ENCODE data around the gene HS3ST5.
"Not testable (repeated sequence)": the region's sequence is repeated elsewhere in the genome, so short reads cannot be mapped to it uniquely, and the experiment has no call there.

HS3ST5 gene

DNA sequence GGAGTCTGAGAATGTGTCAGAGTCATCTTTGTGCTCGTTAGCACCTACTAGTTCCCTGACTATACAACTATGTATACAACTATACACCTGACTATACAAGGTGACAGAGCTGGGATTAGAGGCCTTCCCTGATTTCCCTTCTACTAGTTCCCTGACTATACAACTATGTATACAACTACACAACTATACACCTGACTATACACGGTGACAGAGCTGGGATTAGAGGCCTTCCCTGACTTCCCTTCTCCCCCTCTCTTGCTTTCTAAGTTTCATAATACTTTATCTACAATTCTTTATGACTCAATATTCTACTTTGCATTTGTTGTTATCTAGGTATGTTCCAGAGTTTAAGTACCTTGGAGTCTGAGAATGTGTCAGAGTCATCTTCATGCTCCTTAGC, 68.0 kb downstream of the HS3ST5 start:
- DNase-seq = no peak

DNA sequence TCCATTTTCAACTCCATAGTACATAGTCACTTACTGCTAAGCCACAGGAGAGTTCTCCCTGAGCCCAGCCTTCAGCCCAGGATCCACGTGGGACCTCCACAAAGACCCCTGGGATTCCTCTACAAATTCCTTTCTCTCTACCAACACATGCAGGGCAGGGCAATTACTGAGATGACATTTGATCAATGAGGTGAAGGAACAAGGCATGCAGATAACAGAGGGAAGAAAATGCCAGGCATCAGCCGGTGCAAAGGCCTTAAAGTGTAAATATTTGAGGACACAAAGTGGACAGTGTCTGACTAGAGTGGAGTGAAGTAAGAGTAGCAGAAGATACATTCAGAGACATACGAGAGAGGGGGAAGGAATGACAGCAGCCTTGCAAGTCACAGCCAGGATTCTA, 70.2 kb downstream of the HS3ST5 start:
- DNase-seq = no peak

DNA sequence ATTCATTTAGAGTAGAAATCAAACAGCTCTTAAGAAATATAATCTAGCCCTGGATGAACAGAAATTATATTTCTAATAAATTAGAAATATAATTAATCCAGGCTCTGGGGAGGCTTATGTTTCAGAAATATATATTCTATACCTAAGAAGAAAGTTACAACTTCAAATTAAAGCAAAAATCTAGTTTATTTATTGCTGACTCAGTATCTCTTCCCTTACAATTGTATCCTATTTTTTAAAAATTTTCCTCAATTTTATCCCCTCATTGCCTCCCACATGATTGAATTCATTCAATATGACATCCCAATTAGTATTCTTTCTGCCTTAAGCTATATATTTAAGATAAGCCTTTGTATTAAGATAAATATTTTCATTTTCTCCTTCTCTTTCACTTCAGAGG, 71.4 kb downstream of the HS3ST5 start:
- no peak for DNase-seq

DNA sequence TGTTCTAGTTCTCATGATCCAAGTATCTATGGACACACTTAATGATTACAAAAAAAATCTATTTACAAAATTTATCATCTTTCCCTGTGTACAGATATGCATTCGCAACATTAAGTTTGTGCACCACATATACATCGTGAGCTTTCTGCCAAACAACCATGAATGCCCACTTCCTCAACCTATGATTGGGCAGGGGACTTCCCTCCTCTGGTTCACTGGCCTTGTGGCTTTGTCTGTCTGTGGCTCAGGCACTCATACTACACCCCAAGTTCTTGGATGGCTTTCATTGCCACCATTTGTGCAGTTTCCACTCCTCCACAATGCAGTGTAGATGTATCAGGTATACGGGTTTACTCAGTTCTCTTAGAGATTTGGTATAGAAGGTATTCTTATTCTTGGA, 74.9 kb downstream of the HS3ST5 start:
- DNase-seq = no peak

DNA sequence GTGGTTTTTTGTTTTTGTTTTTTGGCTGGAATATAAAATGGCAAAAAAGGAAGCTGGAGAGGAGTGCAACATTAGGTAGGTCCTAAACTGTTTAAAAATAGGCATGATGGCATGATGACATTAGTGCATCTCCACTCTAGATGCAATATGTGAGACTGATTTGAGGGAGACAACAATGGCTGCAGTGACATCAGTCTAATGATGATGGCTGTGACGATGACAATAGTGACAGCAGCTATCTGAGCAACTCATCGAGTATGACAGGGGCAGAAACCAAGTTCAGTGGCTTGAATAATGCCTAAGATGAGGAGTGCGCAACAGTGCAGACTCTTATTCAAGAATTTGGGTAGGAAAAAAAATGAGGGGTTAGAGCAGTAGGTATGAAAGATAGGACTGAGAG, 82.0 kb downstream of the HS3ST5 start:
- no peak for DNase-seq

DNA sequence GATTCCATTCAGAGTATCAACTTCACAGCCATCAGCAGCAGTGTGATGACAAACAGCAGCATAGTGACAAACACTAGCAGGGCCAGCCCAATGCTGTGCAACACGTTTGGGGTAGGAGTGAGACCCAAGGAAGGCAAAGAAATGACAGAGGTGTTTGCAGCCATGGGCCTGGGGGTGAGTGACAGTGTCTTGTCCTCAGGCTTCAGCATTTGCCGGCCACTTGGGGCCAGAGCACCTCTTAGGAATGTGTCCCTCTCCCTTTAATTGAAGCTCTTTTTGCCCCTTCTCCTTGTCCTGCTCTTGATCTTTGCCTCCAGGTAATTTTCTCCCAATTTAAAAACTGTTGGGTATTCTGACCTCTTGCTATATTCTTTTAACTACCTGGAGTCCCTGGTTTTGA, 84.4 kb downstream of the HS3ST5 start:
- DNase-seq = no peak

DNA sequence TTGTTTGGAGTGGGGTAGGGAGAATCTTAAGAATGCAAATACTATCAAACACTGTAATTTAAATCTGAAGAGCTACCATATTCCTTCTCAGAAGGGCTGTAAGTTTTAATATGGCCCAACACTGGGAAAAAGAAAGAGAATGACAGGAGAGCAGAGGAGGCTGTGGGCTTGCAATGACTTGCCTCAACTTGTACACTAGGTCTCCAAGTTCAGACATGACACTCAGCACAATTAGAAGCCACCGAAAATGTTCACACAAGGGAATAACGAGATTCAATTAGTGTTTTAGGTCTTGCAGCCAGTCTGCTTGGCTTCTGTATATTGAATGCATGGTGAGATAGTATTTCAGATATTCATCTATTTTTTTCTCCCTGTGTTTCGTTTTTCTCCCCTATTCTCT, 89.4 kb downstream of the HS3ST5 start:
- DNase-seq = no peak

DNA sequence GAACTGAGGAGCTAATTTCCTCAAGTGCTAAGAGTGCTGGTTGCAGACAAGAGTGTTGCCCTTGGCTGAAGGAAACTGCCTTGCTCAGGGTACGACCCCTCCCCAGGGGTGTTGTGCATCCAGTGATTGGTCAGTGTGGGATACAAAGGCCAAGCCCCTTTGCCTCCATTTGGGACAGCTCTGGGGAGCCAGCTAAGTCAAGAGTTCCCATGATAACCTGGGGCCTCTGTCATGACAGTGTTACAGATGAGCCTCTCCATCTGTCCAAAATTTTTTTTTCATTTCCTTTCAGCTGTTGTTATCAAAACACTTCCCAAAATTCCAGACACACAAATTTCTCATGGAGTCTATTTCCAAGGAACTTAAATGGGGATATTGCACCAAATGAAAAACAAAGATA, 93.3 kb downstream of the HS3ST5 start:
- no peak for DNase-seq

DNA sequence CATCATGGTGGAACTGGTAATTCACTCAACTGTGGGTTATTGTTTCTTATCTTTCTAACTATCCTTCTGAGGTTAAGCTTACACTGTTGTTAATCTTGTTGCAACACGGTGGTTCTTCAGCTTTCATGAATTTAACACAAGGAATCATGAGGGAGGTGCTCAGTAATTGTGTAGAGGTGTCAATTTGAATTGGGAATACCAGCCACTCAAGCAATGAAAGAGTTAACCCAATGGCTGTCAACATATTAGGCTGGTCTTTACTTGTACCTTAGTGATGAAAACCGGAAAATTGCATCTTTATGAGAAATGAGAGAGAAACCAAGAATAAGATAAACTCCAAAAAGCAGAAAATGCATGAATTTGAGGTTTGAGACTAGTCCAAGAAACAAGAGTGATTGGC, 95.7 kb downstream of the HS3ST5 start:
- DNase-seq = no peak

DNA sequence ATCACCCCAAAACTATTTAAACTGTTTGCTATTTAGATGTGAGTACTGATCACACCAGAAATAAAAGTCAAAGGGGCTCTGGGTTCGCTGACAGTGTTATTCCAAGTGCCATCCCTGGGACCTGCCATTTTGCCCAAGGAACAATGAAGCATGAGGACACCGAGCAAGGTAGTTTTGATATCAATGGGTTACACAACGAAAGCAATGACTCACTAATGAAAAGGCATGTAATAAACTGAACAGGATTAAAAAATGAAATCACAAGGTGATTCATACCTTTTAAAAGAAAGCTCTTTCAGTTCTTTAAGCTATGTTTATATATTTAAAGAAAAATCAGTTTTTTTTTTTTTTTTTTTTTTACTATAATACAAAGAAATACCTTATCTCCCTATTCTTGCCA, 102.0 kb downstream of the HS3ST5 start:
- no peak for DNase-seq

DNA sequence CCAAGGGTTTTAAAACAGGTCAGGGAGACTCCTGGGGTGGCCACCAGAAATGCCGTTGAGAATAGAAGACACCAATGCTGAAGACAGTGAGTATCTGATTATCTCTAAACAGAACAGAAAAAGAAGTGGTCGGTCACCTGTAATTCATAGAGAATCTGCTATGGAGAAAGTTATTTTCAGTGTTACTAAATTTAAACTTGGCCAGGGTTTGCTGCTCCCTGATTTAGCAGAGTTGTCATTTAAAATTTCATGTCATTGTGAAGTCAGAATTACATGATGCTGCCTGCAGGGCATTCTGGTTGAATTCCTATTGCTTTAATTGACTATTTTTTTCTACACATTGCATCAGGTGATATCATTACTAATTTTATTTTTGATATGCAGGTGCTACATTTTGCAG, 114.1 kb downstream of the HS3ST5 start:
- DNase-seq = no peak

DNA sequence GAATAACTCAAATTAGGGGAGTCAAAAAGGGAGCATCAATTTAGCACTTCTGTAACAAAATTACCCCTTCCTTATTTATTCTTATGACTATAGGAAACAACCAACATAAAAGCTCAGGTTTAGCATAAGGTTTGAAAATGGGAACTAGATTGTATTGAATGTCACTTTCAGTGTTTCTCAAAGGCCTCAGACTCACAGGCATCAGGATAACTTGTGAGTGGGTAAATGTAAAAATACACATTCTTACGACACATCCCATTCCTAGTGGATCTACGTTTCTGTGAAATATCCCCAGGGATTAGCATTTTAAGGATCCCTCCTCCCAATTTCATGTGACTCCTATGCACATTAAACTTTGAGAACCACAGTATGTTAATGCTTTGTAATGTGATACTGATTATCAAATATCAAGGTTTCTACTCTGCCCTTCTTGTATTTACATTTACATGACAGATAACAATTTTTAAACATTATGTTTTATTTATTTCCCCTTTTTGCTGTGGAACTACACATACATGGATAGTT, 114.8 kb downstream of the HS3ST5 start:
- no peak for DNase-seq

DNA sequence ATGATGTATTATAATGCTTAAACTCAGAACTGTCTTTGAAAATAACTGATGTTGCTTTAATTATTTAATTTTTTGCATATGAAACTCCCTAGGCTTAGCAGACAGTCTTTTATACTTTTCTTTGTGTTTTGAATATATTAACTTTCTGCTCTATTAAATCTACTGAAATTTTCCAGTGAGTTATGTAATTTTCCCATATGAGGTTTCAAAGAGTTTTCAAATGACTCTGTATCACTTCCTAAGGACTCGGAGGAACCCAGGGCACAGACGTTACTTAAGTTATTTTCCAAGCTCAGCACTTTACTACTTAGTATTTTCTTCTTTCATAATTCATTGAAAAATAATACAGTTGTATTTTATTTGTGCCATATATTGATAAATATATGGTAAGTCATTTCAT, 122.6 kb downstream of the HS3ST5 start:
- no peak for DNase-seq

DNA sequence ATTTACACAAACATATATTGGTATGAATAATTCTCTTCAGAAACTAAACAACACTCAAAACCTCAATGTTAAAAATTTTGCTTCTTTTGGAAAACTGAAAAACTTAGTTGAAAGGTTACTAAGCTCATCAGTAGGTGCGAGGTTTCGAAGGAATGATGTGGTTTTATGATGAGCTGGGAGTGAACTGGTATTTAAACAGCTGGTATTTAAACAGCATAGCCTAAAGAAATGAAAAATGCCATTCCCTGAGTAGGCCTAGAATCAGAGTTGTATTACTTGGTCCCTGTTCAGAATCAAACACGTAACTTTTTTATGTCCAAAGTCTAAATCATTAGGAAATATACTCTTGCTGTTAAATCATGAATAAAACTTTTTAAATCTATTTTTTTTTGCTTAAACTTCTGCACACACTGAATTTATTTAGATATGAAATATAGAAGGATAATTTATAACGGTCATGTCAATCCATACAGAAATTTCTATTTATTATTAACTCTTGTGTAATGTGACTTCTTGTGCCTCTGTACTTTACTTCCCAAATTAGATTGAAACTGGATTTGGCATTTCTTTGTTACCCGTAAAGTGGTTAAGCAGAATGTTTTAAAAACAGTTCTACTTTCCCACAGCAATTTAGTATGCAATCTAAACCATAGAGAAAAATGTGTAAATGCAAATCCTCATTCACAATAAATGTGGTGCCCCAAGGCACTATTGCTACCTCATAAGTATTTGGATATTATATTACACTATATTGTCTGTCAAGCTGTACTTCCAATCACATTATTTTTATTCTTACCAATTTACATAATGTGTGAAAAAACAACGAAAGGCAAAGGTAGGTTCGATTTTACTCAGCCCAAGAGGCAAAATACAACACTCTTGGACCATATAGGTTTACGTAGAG, 124.1 kb downstream of the HS3ST5 start:
- no peak for DNase-seq

DNA sequence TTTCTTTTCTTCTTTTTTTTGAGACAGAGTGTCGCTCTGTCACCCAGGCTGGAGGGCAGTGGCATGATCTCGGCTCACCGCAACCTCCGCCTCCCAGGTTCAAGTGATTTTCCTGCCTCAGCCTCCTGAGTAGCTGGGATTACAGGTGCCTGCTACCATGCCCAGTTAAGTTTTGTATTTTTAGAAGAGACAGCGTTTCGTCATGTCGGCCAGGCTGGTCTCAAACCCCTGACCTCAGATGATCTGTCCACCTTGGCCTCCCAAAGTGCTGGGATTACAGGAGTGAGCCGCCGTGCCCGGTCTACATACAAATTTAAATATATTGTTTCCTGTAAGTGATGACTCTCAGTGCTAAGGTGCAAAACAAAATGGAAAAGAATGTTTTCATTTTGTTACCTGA, 124.8 kb downstream of the HS3ST5 start:
- not testable (repeated sequence) for DNase-seq

DNA sequence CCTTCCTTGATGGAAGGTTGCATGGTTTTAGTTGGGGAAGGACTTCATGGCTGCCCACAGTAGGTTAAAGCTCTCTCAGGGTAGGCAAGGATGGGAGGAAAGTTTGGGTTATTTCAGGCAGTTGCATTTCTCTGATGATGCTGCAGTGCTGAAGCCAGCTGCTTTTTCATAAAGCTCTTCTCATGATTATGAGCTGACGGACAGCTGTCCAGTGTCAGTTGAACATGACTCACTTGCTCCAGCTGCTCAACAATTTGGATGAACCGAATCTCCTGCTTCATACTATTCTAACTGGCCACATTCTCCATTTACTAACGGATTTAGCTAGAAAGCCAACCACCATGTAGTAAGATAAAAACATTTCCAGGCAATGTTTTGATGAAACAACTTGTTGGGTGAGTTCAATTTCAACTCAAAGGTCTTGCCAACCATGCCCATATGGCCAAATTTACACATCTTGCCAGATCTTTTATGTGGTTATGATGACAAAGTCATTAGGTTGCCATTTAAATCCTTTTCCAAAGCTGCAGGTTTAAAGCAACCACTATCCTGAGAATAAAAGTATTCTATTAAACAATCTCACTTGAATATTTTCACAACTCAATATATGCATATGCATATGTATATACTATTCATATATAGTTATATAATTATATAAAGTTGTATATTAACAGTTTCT, 125.9 kb downstream of the HS3ST5 start:
- DNase-seq = no peak

DNA sequence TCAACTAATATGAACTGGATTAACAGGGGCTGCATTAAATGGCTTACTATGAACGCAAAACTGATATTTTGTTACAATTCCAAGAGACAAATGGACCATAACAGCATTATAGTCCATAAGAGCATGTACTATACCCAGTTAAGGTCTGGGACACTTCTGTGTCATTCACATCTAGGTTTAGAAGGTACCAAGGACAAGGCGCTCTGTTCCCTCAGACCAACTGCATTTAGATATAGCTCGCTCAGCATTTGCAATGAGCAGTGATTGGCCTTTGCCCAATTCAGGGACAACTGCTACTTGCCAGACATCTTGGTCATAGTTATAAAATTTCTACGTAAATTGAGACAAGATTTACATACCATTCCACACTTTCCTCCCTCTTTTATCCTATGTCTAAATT, 132.4 kb downstream of the HS3ST5 start:
- DNase-seq = no peak

DNA sequence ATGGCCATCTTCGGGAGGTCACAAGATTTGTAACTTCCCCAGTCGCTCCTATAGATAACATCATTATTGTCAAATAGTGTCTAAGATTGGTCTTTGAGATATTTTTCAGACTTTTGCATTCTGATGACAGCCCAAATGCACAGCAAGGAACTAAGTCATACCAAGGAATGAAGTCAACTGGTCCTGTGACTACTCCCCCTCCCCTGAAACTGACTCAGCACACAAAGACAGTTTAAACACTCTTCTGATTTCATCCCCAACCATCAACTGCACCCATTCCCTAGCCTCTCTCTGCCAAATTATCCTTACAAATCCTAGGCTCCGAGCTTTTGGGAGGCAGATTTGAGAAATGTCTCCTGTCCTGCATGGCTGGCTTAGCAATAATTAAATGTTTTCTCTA, 139.4 kb downstream of the HS3ST5 start:
- no peak for DNase-seq

DNA sequence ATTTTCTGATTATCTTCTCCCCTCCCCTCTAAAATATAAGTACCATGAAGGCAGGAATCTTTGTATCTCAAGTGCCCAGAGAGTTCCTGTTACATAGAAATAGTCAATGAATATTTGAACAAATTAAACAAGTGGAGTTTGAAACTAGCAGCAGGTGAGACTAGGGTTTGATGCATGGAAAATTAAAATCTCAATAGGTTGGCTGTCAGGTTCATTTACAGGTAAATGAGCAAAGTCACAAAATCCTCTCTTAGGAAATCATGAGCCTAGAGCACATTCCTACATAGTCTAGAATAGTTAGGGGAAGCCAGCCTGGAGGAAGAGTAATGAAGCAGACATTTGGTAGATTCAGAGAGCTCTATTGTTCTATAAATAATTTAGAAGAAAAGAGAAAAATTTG, 140.4 kb downstream of the HS3ST5 start:
- DNase-seq = no peak

DNA sequence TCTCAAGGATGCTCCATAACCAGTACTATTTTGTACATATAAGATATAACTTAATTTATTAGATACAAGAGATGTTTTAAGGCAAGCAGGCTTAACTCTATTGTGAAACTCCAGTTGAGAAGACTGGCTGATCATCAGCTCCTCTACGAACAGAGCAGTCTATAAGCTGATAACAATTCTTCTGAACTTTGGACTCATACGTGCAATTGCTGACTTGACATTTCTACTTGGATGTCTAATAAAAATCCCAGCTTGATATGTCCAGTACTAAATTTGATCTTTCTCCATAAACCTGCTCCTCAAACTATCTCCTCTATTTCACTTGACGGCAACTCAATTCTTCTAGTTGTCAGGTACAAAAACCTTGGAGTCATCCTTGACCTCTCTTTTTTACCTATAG, 141.9 kb downstream of the HS3ST5 start:
- DNase-seq = no peak

DNA sequence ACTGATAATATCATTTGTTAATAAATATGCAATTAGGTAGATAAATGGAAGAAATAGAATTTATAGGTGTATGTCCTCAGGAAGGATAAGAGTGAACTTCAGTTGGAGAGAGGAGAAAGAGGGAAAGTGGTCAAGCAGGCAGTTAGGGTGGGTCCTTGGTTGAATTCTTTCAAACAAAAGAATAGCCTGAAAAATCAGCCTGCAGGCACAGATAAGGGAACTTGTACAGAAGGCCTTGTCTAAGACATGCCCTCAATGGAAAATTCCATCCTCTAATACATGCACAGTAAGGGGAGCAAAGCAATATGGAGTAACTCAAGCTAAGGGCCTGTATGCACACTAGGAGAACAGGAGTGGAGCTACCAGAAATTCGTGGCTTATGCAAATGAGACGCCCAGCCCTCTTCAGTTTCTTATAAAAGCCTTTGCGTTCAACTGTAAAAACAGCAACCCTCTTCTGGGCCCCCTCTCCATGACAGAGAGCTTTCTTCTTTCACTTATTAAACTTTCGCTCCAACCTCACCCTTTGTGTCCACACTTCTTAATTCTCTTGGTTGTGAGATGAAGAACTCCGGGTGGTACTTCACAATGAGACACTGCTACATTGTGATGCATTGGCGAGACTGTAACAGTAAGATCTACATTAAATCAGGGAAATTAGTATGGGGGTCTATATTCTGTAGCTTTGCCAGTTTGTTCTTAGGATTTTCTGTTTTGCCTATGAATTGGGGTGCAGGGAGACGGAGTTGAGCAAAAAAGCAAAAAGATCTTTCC, 147.0 kb downstream of the HS3ST5 start:
- no peak for DNase-seq

DNA sequence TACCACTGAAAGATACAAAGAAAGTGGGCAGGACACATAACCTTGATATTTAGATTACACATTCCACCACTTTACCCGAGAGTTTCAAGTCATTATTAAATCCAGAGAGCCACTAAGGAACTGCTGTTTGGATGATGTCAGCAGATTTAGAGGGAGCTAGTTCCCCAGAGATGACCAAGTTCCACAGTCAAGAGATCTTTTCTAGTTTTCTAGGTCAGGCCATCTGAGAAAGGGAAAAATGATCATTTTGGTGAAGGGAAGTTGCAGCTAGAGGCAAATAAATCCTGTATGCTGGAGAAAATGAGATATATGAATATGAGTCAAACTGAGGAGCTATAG, 147.8 kb downstream of the HS3ST5 start:
- no peak for DNase-seq

DNA sequence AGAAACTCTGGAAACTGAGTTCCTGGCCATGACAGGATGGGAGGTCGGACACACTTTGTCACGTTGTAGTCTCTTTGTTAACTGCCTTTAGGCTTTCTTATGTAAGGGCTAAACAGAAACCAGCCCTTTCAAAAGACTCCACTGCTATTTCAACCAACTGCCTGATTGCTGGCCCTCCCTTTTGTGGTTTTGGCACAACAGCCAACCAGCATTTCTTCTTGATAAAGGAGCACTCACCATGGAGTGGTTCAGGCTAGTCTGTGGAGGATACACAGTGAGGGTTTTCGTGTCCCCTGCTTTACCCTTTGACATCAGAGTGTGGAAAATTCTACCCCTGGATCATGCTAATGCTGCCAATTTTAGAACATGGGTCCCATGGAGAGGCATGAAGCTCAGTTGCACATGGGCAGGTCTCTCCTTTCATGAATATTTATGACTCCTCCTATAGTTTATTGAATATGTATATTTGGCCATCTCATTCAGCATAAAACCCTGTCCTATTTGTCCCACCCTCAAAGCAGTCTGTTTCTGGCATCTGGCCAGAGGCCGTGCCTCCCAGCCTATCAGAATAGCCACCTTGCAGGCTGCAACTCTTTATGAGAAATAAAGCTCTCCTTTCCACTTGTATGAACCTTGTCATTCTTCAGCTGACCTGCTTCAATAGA, 148.3 kb downstream of the HS3ST5 start:
- DNase-seq = no peak
